ENCODE data around the gene EXOC4.
"Not testable (repeated sequence)": the region's sequence is repeated elsewhere in the genome, so short reads cannot be mapped to it uniquely, and the experiment has no call there.

EXOC4 gene

GRCh38 chr7:133961724-133962123 lies 708.8 kb downstream of the EXOC4 start:
- no peak for DNase-seq (ENCODE audit: low read depth in 1 of 2, low spot score in 1 of 2)

GRCh38 chr7:133962646-133963045 lies 709.8 kb downstream of the EXOC4 start:
- no peak for DNase-seq (ENCODE audit: low read depth in 1 of 2, low spot score in 1 of 2)

- no peak for DNase-seq (ENCODE audit: low read depth in 1 of 2, low spot score in 1 of 2)
These were observed 710.8 kb downstream of the EXOC4 start for GRCh38 chr7:133963629-133964028.

GRCh38 chr7:133971625-133972024 lies 718.7 kb downstream of the EXOC4 start:
- no peak for DNase-seq (ENCODE audit: low read depth in 1 of 2, low spot score in 1 of 2)

GRCh38 chr7:133973710-133974109 lies 720.8 kb downstream of the EXOC4 start:
- DNase-seq (ENCODE audit: low read depth in 1 of 2, low spot score in 1 of 2): no peak

GRCh38 chr7:133975130-133975529 lies 722.3 kb downstream of the EXOC4 start:
- no peak for DNase-seq (ENCODE audit: low read depth in 1 of 2, low spot score in 1 of 2)

- DNase-seq (ENCODE audit: low read depth in 1 of 2, low spot score in 1 of 2): no peak
These were observed 723.3 kb downstream of the EXOC4 start for GRCh38 chr7:133976140-133976539.

GRCh38 chr7:133977409-133978274 lies 724.8 kb downstream of the EXOC4 start:
- no peak for DNase-seq (ENCODE audit: low read depth in 1 of 2, low spot score in 1 of 2)

- DNase-seq (ENCODE audit: low read depth in 1 of 2, low spot score in 1 of 2): no peak
These were observed 725.8 kb downstream of the EXOC4 start for GRCh38 chr7:133978502-133979295.

- no peak for DNase-seq (ENCODE audit: low read depth in 1 of 2, low spot score in 1 of 2)
These were observed 727.9 kb downstream of the EXOC4 start for GRCh38 chr7:133980804-133981203.

GRCh38 chr7:133983685-133984419 lies 731.0 kb downstream of the EXOC4 start:
- DNase-seq (ENCODE audit: low read depth in 1 of 2, low spot score in 1 of 2): no peak

- DNase-seq (ENCODE audit: low read depth in 1 of 2, low spot score in 1 of 2): no peak
These were observed 732.4 kb downstream of the EXOC4 start for GRCh38 chr7:133985300-133985699.

- DNase-seq (ENCODE audit: low read depth in 1 of 2, low spot score in 1 of 2): no peak
These were observed 734.7 kb downstream of the EXOC4 start for GRCh38 chr7:133987582-133987981.

GRCh38 chr7:133993547-133993946 lies 740.7 kb downstream of the EXOC4 start:
- no peak for DNase-seq (ENCODE audit: low read depth in 1 of 2, low spot score in 1 of 2)

GRCh38 chr7:133994100-133994499 lies 741.2 kb downstream of the EXOC4 start:
- DNase-seq (ENCODE audit: low read depth in 1 of 2, low spot score in 1 of 2): not testable (repeated sequence)

GRCh38 chr7:133997463-133997862 lies 744.6 kb downstream of the EXOC4 start:
- no peak for DNase-seq (ENCODE audit: low read depth in 1 of 2, low spot score in 1 of 2)

- no peak for DNase-seq (ENCODE audit: low read depth in 1 of 2, low spot score in 1 of 2)
These were observed 746.3 kb downstream of the EXOC4 start for GRCh38 chr7:133999178-133999577.

GRCh38 chr7:134004829-134005505 lies 752.1 kb downstream of the EXOC4 start:
- DNase-seq (ENCODE audit: low read depth in 1 of 2, low spot score in 1 of 2): no peak

- no peak for DNase-seq (ENCODE audit: low read depth in 1 of 2, low spot score in 1 of 2)
These were observed 756.6 kb downstream of the EXOC4 start for GRCh38 chr7:134009314-134010110.

GRCh38 chr7:134013249-134013648 lies 760.4 kb downstream of the EXOC4 start:
- DNase-seq (ENCODE audit: low read depth in 1 of 2, low spot score in 1 of 2): no peak

All from activated T-helper 1 cell treated with anti-CD3 and anti-CD28 coated beads, Interleukin-2, amount 50 U/mL, for 16 hours (primary cell).